Measurements from ENCODE around the gene BEX4.
"Not testable (repeated sequence)": the region's sequence is repeated elsewhere in the genome, so short reads cannot be mapped to it uniquely, and the experiment has no call there.

The BEX4 gene, protein sequence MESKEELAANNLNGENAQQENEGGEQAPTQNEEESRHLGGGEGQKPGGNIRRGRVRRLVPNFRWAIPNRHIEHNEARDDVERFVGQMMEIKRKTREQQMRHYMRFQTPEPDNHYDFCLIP

DNA sequence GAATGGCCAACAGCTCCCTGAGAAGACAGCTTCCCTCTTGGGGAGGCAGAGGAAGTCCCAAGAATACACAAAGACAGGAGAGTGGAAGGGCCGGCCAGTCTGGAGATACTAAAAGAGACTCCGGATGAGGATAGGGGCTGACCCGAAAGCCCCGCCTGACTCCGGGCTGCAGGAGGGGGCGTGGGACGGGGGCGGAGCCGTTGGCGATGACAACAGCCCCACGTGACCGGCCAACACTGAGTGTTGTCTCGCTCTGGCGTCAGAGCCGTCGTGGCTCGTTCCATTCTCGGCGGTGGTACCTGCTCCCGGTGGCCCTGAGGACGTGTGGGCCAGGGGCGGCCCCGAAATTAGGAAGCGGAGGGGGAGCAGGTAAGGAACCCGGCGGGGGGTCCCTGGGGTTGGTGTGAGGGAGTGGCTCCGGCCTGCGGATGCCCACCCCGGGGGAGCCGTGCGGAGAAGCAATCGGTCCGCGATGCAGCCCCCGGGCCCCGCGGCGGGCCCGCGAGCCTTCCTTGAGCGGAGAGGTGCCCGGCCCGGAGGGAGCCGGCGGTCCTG, at the start of gene BEX4:
Gene BEX4 (plus strand): TSS at position 239 of the 555 bp plus-strand sequence. CDS start 1,046 bp downstream, outside the sequence.
- FAIRE-seq (no peak), DNase-seq (ENCODE audit: insufficient read length, low spot score) (no peak)
- TF ChIP-seq POLR2A (IDR thresholded peaks at IDR 0.05; ENCODE audit: low read depth, low read length): no peak

DNA sequence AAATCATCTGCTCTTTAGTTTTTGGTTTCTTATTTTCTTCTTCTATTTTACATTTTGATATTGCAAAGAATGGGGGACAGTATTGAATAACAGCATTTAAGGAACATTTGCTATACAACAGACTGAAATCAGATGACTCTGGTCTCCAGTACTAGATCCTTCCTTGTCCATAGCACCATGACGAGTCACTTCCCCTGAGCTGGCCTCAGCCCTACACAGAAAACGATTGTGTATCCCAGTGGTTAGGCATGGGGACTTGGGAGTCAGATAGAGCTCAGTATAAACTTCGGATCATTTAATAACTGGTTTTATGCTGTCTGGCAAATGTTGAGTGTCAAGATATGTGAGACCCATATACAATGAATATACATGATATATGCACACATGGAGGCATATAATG, 44.7 kb upstream of the BEX4 start:
- DNase-seq (ENCODE audit: insufficient read length, low spot score) (peak; percentile 27), FAIRE-seq (peak; percentile 91)
- no peak for TF ChIP-seq POLR2A (IDR thresholded peaks at IDR 0.05; ENCODE audit: low read depth, low read length)

GRCh38 chrX:103171353-103171752, 43.6 kb upstream of the BEX4 start:
- TF ChIP-seq POLR2A (IDR thresholded peaks at IDR 0.05; ENCODE audit: low read depth, low read length): no peak
- no peak for FAIRE-seq
- no peak for DNase-seq (ENCODE audit: insufficient read length, low spot score)

DNA sequence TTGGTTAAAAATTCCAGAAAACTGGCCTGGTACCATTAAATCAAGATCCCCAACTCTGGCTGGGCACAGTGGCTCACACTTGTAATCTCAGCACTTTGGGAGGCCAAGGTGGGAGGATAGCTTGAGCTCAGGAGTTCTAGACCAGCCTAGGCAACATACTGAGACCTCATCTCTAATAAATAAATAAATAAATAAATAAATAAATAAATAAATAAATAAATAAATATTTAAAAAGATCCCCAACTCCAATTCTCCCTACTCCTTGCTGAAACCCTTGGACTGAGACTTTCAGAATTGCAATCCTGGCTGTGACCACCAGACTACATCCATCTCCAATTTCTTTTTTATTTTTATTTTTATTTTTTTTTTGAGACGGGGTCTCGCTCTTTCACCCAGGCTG, 39.7 kb upstream of the BEX4 start:
- DNase-seq (ENCODE audit: insufficient read length, low spot score); FAIRE-seq: not testable (repeated sequence)

DNA sequence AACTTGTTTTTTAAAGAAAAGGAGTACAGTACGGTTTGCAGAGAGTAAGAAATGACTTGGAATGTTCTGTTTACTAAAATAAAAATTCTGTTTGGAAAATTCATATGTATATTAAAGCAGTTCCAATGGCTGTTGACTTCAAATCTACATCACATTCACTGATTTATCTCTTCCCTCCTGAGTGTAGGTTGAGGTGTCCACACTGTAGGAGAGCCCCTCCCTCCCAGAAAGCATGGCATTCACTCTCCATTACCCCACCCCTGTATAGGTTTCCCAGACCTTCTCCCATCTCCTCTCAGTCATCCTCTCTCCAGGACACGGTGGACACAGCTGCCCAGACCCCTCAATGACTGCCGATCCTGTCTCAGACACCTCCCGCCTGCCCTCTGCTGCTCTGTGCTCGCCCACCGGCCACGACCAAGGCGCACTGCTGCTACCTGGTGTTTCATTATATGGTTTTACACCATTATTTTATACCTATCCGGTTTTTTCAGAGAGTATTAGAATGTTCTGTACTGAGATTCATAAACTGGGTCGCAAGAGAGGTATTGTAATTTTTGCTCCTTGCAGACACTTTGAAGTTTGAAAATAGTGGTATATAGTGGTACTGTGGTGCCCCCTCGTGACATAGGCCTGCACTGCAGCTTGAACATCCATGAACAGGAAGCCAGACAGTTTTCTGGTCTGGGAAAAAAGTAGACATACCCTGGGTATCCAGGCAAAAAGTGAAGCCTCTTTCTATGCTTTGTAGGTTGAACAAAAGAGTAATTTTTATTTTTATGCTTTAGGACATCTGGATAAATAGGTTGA, 38.8 kb upstream of the BEX4 start:
- FAIRE-seq: peak; percentile 61
- TF ChIP-seq POLR2A (IDR thresholded peaks at IDR 0.05; ENCODE audit: low read depth, low read length): no peak
- DNase-seq (ENCODE audit: insufficient read length, low spot score): no peak

DNA sequence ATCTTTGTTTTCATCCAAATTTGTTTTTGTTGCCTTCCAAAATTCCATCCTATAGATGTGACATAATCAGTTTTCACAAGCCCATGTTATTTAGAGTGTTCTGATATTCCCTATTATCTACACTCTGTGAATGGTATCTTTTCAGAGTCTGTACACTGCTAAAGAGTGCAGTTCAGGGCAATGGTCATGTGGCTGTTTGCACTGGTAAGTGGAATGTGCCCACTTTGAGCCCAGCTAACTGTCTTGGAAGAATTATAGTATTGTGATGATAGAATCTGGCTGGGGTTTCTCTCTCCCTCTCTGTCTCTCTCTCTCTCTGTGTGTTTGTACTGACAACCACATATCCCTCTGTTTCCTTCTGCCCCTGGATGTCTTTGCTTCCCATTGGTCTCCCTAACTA, 37.4 kb upstream of the BEX4 start:
- no peak for TF ChIP-seq POLR2A (IDR thresholded peaks at IDR 0.05; ENCODE audit: low read depth, low read length)
- DNase-seq (ENCODE audit: insufficient read length, low spot score) (no peak), FAIRE-seq (no peak)

GRCh38 chrX:103183912-103184311, 31.0 kb upstream of the BEX4 start:
- no peak for TF ChIP-seq POLR2A (IDR thresholded peaks at IDR 0.05; ENCODE audit: low read depth, low read length)
- no peak for FAIRE-seq
- no peak for DNase-seq (ENCODE audit: insufficient read length, low spot score)

DNA sequence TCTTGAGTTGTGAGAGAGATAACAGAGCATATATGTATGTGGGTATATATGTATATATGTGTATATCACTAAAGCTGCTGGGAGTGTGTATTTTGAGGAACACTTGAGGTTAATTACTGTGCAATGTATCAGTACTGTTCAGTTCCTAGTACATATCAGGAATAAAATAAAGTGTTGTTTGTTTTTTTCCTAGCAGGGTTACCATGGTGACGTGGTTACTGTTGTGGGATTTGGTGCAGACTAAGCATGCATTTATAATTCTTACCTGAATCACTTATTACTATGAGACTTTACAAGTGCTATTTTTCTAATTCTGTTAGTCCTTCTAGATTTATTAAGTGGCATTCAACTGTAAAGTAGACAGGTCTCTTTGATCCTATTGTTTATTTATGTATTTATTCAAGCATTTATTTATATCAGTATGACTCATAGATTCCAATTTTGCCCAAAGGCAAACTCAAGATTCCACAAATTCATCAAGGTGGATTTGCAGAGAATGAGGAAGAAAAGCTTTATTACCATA, 26.9 kb upstream of the BEX4 start:
- TF ChIP-seq POLR2A (IDR thresholded peaks at IDR 0.05; ENCODE audit: low read depth, low read length): no peak
- DNase-seq (ENCODE audit: insufficient read length, low spot score) (no peak), FAIRE-seq (no peak)

GRCh38 chrX:103197721-103198306, 17.1 kb upstream of the BEX4 start:
- no peak for TF ChIP-seq POLR2A (IDR thresholded peaks at IDR 0.05; ENCODE audit: low read depth, low read length)
- DNase-seq (ENCODE audit: insufficient read length, low spot score): peak; percentile 10
- peak; percentile 80 for FAIRE-seq

DNA sequence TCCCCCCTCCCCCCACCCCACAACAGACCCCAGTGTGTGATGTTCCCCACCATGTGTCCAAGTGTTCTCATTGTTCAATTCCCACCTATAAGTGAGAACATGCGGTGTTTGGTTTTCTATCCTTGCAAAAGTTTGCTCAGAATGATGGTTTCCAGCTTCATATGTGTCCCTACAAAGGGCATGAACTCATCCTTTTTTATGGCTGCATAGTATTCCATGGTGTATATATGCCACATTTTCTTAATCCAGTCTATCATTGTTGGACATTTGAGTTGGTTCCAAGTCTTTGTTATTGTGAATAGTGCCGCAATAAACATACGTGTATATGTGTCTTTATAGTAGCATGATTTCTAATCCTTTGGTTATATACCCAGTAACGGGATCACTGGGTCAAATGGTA, 16.2 kb upstream of the BEX4 start:
- FAIRE-seq; DNase-seq (ENCODE audit: insufficient read length, low spot score): not testable (repeated sequence)

DNA sequence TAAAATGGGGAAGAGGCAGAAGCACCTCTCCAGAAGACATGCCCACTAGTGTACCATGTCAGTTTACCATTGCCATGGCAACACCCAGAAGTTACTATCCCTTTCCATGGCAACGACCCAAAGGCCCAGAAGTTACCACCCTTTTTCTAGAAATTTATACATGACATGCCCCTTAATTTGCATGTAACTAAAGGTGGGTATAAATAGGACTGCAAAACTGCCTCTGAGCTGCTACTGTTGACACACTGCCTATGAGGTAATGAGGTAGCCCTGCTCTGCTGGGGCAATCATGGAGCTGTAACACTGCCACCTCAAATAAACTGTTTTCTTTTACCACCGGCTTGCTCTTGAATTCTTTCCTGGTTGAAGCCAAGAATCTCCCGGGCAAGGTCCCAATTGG, 13.9 kb upstream of the BEX4 start:
- DNase-seq (ENCODE audit: insufficient read length, low spot score): no peak
- no peak for TF ChIP-seq POLR2A (IDR thresholded peaks at IDR 0.05; ENCODE audit: low read depth, low read length)
- no peak for FAIRE-seq

- DNase-seq (ENCODE audit: insufficient read length, low spot score) (no peak), FAIRE-seq (no peak)
- TF ChIP-seq POLR2A (IDR thresholded peaks at IDR 0.05; ENCODE audit: low read depth, low read length): no peak
These were observed 4.9 kb upstream of the BEX4 start for GRCh38 chrX:103210056-103210455.

DNA sequence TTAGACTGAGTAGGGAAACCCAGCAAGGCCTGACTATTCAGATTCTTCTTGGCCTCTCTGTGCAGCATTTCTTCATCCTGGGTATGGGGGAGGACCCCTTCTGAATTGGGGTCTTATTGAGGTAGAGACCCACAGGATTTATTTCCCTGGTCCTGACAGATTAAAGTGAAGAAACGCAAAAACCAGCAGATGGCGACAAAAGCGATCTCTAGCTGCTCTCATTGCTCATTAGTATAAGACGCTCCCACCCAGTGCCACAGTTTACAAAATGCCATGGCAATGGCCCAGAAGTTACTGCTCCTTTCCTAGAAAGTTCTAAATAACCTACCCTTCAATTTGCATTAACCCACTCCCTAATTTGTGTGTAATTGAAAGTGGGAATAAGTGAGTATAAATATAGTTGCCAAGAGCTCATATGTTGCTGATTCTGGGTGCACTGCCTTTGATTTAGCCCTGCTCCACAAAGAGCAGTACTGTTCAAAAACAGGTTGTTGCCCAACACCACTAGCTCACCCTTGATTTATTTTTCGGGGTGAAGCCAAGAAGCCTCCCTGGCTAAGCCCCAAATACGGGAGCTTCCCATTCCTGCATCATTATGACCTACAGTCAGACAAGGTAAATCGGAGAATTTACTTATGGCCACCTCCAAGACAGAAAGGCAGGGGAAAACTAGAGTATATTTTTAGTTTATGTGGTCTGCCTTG, 3.7 kb upstream of the BEX4 start:
- no peak for TF ChIP-seq POLR2A (IDR thresholded peaks at IDR 0.05; ENCODE audit: low read depth, low read length)
- no peak for DNase-seq (ENCODE audit: insufficient read length, low spot score)
- FAIRE-seq: no peak
